Fibroblast of gingiva (primary cell): ENCODE results near the gene APLP1.
A peak's percentile ranks its signal among the peaks of the same experiment; 100 is the strongest.
"Not testable (repeated sequence)": the region's sequence is repeated elsewhere in the genome, so short reads cannot be mapped to it uniquely, and the experiment has no call there.

ENCODE experiments used
- DNase-seq: peaks from one replicate; pipeline ENCODE4 v3.0.0-alpha.2; 2011; ENCODE audit warnings: low read depth

Gene APLP1

GRCh38 chr19:35852029-35852780 lies 16.2 kb upstream of the APLP1 start, which contains the start of gene NPHS1:
NPHS1 (minus strand) TSS chr19:35852504; CDS start chr19:35851837, 667 bp downstream.
- DNase-seq: no peak

- DNase-seq: no peak
Measured at GRCh38 chr19:35853038-35853756, 15.2 kb upstream of the APLP1 start.

- DNase-seq: no peak
Measured at GRCh38 chr19:35856546-35857149, 11.7 kb upstream of the APLP1 start, which contains the start of gene KIRREL2. KIRREL2 (plus strand) TSS chr19:35856911; CDS start chr19:35857120, 209 bp downstream.

- DNase-seq: no peak
Measured at GRCh38 chr19:35858311-35858710, 10.1 kb upstream of the APLP1 start.

- DNase-seq: no peak
Measured at GRCh38 chr19:35859414-35859813, 9.0 kb upstream of the APLP1 start.

GRCh38 chr19:35860436-35860817 lies 7.9 kb upstream of the APLP1 start:
- DNase-seq: no peak

GRCh38 chr19:35860818-35861639 lies 7.3 kb upstream of the APLP1 start:
- no peak for DNase-seq

GRCh38 chr19:35861640-35862160 lies 6.7 kb upstream of the APLP1 start:
- no peak for DNase-seq

- no peak for DNase-seq
Measured at GRCh38 chr19:35862528-35862927, 5.8 kb upstream of the APLP1 start.

DNA sequence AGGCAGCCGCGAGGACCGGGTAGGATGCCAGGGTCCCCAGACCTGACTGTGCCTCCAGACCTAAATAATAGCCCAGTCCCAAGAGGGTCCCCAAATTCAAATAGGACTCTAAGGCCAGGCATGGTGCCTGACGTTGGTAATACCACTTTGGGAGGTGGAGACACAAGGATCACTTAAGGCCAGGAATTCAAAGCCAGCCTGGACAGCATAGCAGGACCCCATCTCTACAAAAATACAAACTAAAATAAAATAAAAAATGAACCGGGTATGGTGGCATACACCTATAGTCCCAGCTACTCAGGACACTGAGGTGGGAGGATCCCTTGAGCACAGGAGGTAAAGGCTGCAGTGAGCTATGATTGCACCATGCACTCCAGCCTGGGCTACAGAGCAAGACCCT lies 5.4 kb upstream of the APLP1 start:
- no peak for DNase-seq

DNA sequence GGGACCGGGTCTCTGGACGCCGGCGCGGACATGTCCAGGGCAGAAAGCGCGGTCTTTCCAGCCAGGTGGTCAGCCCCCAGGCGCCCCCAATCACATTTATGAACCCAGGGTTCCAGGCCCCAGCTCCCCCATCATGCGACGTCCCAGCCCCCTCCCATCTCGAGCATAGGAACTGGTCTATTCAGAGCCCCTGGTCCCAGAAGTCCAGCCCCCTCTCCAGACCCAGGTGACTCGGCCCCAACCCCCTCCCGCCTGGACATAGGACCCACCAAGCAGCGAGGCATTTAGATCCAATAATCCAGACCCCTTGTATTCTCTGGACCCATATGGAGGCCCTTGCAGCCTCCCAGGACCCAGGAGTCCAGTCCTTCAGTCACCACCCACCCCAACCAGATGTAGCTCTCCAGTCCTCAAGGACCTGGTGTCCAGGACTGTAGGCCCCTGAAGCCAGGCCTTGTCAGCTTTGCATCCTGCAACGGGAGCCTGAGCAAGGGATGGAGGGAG lies 501 bp downstream of the APLP1 start:
- DNase-seq: no peak

- DNase-seq: peak; percentile 18
Measured at GRCh38 chr19:35869327-35870123, 1.2 kb downstream of the APLP1 start.

DNA sequence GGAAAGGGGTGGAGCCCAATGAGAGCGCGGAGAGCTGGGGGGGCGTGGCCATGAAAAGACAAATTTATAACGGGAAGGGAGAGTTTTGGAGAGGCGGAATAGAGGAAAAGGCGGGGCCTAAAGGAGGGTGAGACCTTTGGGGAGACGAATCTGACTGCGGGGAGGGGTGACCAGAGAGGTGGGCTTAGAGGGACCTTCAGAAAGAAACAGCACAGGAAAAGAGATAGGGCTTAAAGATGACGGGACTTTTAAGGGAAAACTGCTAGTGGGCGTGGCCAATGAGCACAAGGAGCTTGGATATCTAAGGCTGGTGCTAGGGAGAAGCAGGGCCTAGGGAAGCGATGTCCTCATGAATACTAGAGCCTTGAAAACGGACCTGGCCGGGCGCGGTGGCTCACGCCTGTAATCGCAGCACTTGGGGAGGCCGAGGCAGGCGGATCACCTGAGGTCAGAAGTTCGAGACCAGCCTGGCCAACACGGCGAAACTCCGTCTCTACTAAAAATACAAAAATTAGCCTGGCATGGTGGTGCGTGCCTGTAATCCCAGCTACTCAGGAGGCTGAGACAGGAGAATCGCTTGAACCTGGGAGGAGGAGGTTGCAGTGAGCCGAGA lies 1.9 kb downstream of the APLP1 start:
- DNase-seq: not testable (repeated sequence)

DNA sequence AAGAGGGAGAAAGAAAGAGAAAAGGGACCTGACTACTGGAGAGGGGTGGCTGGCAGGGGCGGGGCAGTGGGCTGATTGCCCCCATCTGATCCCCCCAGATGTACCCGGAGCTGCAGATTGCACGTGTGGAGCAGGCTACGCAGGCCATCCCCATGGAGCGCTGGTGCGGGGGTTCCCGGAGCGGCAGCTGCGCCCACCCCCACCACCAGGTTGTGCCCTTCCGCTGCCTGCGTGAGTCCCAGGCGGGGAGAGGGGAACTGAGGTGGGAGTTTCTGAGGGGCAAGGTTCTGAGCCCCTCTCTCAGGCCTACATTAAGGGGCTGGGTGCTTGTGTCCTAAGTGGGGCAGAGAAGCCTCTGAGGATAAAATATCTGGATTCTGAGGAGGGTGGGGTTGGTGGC lies 2.4 kb downstream of the APLP1 start:
- DNase-seq: no peak

DNA sequence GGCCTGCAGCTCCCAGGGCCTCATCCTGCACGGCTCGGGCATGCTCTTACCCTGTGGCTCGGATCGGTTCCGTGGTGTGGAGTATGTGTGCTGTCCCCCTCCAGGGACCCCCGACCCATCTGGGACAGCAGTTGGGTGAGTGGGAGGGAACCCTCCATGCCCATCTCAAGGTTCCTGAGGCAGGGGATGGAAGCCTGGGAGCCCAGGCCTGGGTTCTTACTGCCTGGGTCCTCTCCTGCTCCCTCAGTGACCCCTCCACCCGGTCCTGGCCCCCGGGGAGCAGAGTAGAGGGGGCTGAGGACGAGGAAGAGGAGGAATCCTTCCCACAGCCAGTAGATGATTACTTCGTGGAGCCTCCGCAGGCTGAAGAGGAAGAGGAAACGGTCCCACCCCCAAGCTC lies 3.2 kb downstream of the APLP1 start:
- no peak for DNase-seq

DNA sequence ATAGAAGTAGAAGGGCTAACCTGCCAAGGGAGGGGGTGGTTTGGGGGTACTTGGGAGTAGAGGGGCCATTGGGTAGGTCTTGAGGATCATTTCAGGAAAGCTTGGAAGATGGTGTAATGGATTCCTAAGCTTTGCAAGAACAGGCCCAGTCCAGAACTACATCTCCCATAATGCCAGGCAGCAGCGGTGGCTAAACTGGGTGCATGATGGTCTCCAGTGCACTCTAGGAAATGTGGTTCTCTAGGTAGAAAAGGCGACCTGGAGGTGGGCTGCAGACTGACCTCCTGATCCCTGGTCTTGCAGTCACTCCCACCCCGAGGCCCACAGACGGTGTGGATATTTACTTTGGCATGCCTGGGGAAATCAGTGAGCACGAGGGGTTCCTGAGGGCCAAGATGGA lies 3.8 kb downstream of the APLP1 start:
- DNase-seq: no peak

GRCh38 chr19:35874392-35874930 lies 6.1 kb downstream of the APLP1 start:
- DNase-seq: no peak

GRCh38 chr19:35879068-35879467 lies 10.7 kb downstream of the APLP1 start:
- no peak for DNase-seq

- DNase-seq: peak; percentile 81
Measured at GRCh38 chr19:35879770-35880317, 11.5 kb downstream of the APLP1 start.
